HCT116 (cell line): ENCODE measurements around the gene NOS1. TPM values are rescaled to one million over a fixed set of nuclear protein-coding genes. Genes with fewer than 3 reads are reported as not detected.
"Not testable (repeated sequence)": the region's sequence is repeated elsewhere in the genome, so short reads cannot be mapped to it uniquely, and the experiment has no call there.

Source experiments
- ATAC-seq: fragments of 200-7000 bp; cut with Tn5 transposase; 2 replicates; pipeline ENCODE4 v1.9.1; 2020; ENCODE audit warnings: mild to moderate bottlenecking, moderate library complexity
- BruUV-seq: library from RNA; stranded (reverse); fragments of 400-500 nt; replicated peaks from 2 replicates; lab custom pipeline; 2021; lab: Mats Ljungman, UMichigan
- CTCF ChIA-PET: fragments of 300-600 bp; sonication (Branson Sonifier 250); formaldehyde crosslinking; loops from one replicate; lab custom pipeline; 2021; ENCODE audit warnings: antibody characterized with exemption; lab: Charles Lee
- POLR2A ChIA-PET: fragments of 300-600, 350-600 bp; sonication (Branson Sonifier 250); formaldehyde crosslinking; loops from one replicate; lab custom pipeline; 2021; ENCODE audit warnings: antibody characterized with exemption; lab: Charles Lee
- RAD21 ChIA-PET, 2 experiments: fragments of 300-600 bp; sonication (Branson Sonifier 250); formaldehyde crosslinking; loops; one replicate each; lab custom pipeline; 2023; ENCODE audit warnings: low total read pairs in 2 of 2; ENCODE audit not compliant: uncharacterized antibody in 2 of 2, unreplicated experiment in 2 of 2, low non-redundant PET in 1 of 2; lab: Charles Lee
- DNase-seq: peaks from one replicate; pipeline ENCODE4 v3.0.0-alpha.2; 2010; ENCODE audit warnings: low read depth, low spot score
- H2AFZ ChIP-seq: fragments of 200-600 bp; shearing (Covaris generic), sonication (generic); 2 replicates; pipeline ENCODE4 v1.6.1; 2017; ENCODE audit warnings: low read depth, mixed run types, mixed read lengths, antibody characterized with exemption, low read length; ENCODE audit not compliant: poor library complexity, severe bottlenecking
- H3K27ac ChIP-seq: 2 replicates; pipeline ENCODE4 v1.5.1; 2012; ENCODE audit warnings: low read depth, low read length
- H3K27me3 ChIP-seq: fragments of 200-600 bp; sonication (generic); 2 replicates; pipeline ENCODE4 v1.6.1; 2016; ENCODE audit warnings: mixed run types, low read length, mixed read lengths; ENCODE audit not compliant: insufficient read depth
- H3K36me3 ChIP-seq, 2 experiments: fragments of 200-500 bp in 1 of 2; fragments of 200-600 bp in 1 of 2; sonication (Bioruptor generic) in 1 of 2; sonication (generic) in 1 of 2; 2 replicates each; pipeline versions ENCODE4 v1.5.1 to v1.6.1; 2014 to 2016; ENCODE audit warnings: low read length in 2 of 2, inconsistent platforms in 1 of 2, mixed read lengths in 1 of 2, mixed run types in 1 of 2; ENCODE audit not compliant: insufficient read depth in 2 of 2, control insufficient read depth in 1 of 2
- H3K4me1 ChIP-seq, 2 experiments: fragments of 200-600 bp in 1 of 2; sonication (generic) in 1 of 2; 2 replicates each; pipeline versions ENCODE4 v1.5.1 to v1.6.1; 2012 to 2017; ENCODE audit warnings: low read length in 2 of 2, inconsistent platforms in 1 of 2, mild to moderate bottlenecking in 1 of 2, mixed read lengths in 1 of 2, mixed run types in 1 of 2, moderate library complexity in 1 of 2; ENCODE audit not compliant: insufficient read depth in 2 of 2, control insufficient read depth in 1 of 2
- H3K4me2 ChIP-seq: fragments of 200-600 bp; sonication (generic); 2 replicates; pipeline ENCODE4 v1.6.1; 2017; ENCODE audit warnings: mixed run types, low read length, mixed read lengths
- H3K4me3 ChIP-seq, 2 experiments: fragments of 200-600 bp in 1 of 2; sonication (generic) in 1 of 2; replicated peaks in 1 of 2; 2 replicates each; pipeline ENCODE4 v1.5.1; 2011 to 2016; ENCODE audit warnings: low read length in 2 of 2, control low read depth in 1 of 2, low read depth in 1 of 2, mild to moderate bottlenecking in 1 of 2, mixed read lengths in 1 of 2, mixed run types in 1 of 2
- H3K79me2 ChIP-seq: fragments of 200-600 bp; sonication (generic); 2 replicates; pipeline ENCODE4 v1.6.1; 2017; ENCODE audit warnings: mild to moderate bottlenecking, mixed run types, low read length, moderate library complexity, mixed read lengths; ENCODE audit not compliant: insufficient read depth
- H3K9ac ChIP-seq: fragments of 200-600 bp; sonication (generic); 2 replicates; pipeline ENCODE4 v1.6.1; 2016; ENCODE audit warnings: low read length, mixed read lengths
- H3K9me2 ChIP-seq: fragments of 200-600 bp; sonication (generic), shearing (Covaris generic); 2 replicates; pipeline ENCODE4 v1.6.1; 2017; ENCODE audit warnings: mixed run types, mild to moderate bottlenecking, moderate library complexity; ENCODE audit not compliant: insufficient read depth
- H3K9me3 ChIP-seq, 2 experiments: fragments of 200-500 bp in 1 of 2; fragments of 200-600 bp in 1 of 2; sonication (Bioruptor generic) in 1 of 2; sonication (generic) in 1 of 2; 2 replicates each; pipeline ENCODE4 v1.6.1; 2014 to 2017; ENCODE audit warnings: low read length in 2 of 2, mixed read lengths in 2 of 2, inconsistent platforms in 1 of 2, low read depth in 1 of 2, mild to moderate bottlenecking in 1 of 2, mixed run types in 1 of 2, moderate library complexity in 1 of 2; ENCODE audit not compliant: control insufficient read depth in 1 of 2, insufficient read depth in 1 of 2
- H4K20me1 ChIP-seq: fragments of 200-600 bp; sonication (generic), shearing (Covaris generic); 2 replicates; pipeline ENCODE4 v1.6.1; 2017; ENCODE audit warnings: mixed run types, mild to moderate bottlenecking, moderate library complexity; ENCODE audit not compliant: insufficient read depth
- CBX3 ChIP-seq: IDR thresholded peaks from 2 replicates; pipeline ENCODE4 v1.6.1; 2012; ENCODE audit warnings: low read depth
- EGR1 ChIP-seq: IDR thresholded peaks from 2 replicates; pipeline ENCODE4 v1.6.1; 2012; ENCODE audit warnings: low read depth
- EZH2 ChIP-seq: fragments of 200-600 bp; sonication (generic); IDR thresholded peaks from 2 replicates; pipeline ENCODE4 v1.6.1; 2017; ENCODE audit warnings: antibody characterized with exemption, mixed run types
- RAD21 ChIP-seq: IDR thresholded peaks from 2 replicates; pipeline ENCODE4 v1.6.1; 2012; ENCODE audit warnings: low read depth, mild to moderate bottlenecking
- SIN3A ChIP-seq: IDR thresholded peaks from 2 replicates; pipeline ENCODE4 v1.6.1; 2012; ENCODE audit warnings: low read depth
- TCF7L2 ChIP-seq: IDR thresholded peaks from 2 replicates; pipeline ENCODE4 v1.7.0; 2011; ENCODE audit warnings: borderline replicate concordance, inconsistent platforms; ENCODE audit not compliant: insufficient read depth, insufficient read length; ENCODE audit errors: extremely low read depth
- ZNF274 ChIP-seq: fragments of 200-500 bp; sonication (Bioruptor generic); IDR thresholded peaks from 2 replicates; pipeline ENCODE4 v1.6.1; 2014; ENCODE audit warnings: mild to moderate bottlenecking, low read depth, low read length, inconsistent platforms
- intact Hi-C: fragments of 100-400 bp; cut with micrococcal nuclease; formaldehyde crosslinking; loops from 2 replicates; pipeline ENCODE4 v1.10.0; 2022
- total RNA-seq: library from RNA; stranded (reverse); gene quantifications from one replicate; pipeline ENCODE4 v1.2.1, GENCODE V29; 2021; ENCODE audit not compliant: unreplicated experiment
- TF ChIP-seq, protein P1 (sequence below), 3 experiments: fragments of 200-600 bp in 1 of 3; sonication (generic) in 1 of 3; IDR thresholded peaks in 2 of 3; conservative IDR thresholded peaks in 1 of 3; 2 replicates each; pipeline ENCODE4 v1.5.1; 2012 to 2017; ENCODE audit warnings: low read depth in 2 of 3, low read length in 2 of 3, antibody characterized with exemption in 1 of 3, borderline replicate concordance in 1 of 3, control low read depth in 1 of 3, mild to moderate bottlenecking in 1 of 3, mixed read lengths in 1 of 3, mixed run types in 1 of 3, moderate library complexity in 1 of 3; ENCODE audit not compliant: insufficient read depth in 1 of 3
- TF ChIP-seq, protein P2 (sequence below): IDR thresholded peaks from 2 replicates; pipeline ENCODE4 v1.6.1; 2012

Gene NOS1
- total RNA-seq, 1 experiment from 2014 or later: 0.22 TPM

DNA sequence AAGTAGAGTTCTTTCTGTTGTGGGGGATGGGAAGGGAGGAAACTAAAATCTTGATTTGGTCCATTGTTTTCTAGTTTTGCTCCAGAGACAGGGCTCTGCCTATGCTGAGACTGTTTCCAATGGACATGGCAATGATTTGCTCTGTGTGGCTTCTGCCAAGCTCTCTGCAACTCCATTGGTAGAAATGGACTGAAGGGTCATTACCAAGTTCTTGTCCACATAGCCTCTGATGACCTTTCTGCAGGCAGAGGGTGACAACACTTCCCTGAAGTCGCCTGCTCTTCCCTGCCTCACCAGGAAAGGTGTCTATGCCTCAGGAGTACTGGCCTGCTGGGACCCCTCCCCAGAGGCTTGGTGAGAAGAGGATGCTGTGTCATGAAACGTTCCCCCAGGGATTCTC, 39.5 kb upstream of the NOS1 start:
- H3K4me1 ChIP-seq: no peaks in the 10 kb centered on the region
- RAD21 ChIA-PET: no interaction called here
- POLR2A ChIA-PET: no interaction called here
- intact Hi-C loops: no loop called here
- no peak overlapping the region for H3K9ac ChIP-seq
- no peak for ATAC-seq
- H3K9me2 ChIP-seq: no peaks in the 10 kb centered on the region
- no peak overlapping the region for H3K4me3 ChIP-seq
- no peak for DNase-seq
- no TSS peak for BruUV-seq
- no peak overlapping the region for H3K4me2 ChIP-seq
- no peak overlapping the region for H2AFZ ChIP-seq
- TF ChIP-seq RAD21: no peak
- TF ChIP-seq TCF7L2: no peak
- TF ChIP-seq EZH2: no peak
- TF ChIP-seq, protein P1, sequence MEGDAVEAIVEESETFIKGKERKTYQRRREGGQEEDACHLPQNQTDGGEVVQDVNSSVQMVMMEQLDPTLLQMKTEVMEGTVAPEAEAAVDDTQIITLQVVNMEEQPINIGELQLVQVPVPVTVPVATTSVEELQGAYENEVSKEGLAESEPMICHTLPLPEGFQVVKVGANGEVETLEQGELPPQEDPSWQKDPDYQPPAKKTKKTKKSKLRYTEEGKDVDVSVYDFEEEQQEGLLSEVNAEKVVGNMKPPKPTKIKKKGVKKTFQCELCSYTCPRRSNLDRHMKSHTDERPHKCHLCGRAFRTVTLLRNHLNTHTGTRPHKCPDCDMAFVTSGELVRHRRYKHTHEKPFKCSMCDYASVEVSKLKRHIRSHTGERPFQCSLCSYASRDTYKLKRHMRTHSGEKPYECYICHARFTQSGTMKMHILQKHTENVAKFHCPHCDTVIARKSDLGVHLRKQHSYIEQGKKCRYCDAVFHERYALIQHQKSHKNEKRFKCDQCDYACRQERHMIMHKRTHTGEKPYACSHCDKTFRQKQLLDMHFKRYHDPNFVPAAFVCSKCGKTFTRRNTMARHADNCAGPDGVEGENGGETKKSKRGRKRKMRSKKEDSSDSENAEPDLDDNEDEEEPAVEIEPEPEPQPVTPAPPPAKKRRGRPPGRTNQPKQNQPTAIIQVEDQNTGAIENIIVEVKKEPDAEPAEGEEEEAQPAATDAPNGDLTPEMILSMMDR (IDR thresholded peaks at IDR 0.05 in 2 of 3, conservative IDR thresholded peaks at IDR 0.05 in 1 of 3; ENCODE audit: borderline replicate concordance in 1 of 3, insufficient read depth in 1 of 3, low read depth in 2 of 3, low read length in 2 of 3): no peak
- no peak for TF ChIP-seq SIN3A
- TF ChIP-seq CBX3: no peak
- no peak for TF ChIP-seq ZNF274
- TF ChIP-seq, protein P2, sequence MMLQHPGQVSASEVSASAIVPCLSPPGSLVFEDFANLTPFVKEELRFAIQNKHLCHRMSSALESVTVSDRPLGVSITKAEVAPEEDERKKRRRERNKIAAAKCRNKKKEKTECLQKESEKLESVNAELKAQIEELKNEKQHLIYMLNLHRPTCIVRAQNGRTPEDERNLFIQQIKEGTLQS: no peak
- no peak for TF ChIP-seq EGR1
- H3K27ac ChIP-seq: no peak overlapping the region
- no peaks in the 10 kb centered on the region for H3K36me3 ChIP-seq
- H4K20me1 ChIP-seq: no peaks in the 10 kb centered on the region
- peaks cover 3% of the 10 kb centered on the region; the same call in 1 of the 2 replicates for H3K27me3 ChIP-seq
- H3K79me2 ChIP-seq: no peaks in the 10 kb centered on the region
- H3K9me3 ChIP-seq: peaks cover 0 to 8% of the 10 kb centered on the region in 2 experiments; a peak in 2 of 4 replicates
- CTCF ChIA-PET: no interaction called here

DNA sequence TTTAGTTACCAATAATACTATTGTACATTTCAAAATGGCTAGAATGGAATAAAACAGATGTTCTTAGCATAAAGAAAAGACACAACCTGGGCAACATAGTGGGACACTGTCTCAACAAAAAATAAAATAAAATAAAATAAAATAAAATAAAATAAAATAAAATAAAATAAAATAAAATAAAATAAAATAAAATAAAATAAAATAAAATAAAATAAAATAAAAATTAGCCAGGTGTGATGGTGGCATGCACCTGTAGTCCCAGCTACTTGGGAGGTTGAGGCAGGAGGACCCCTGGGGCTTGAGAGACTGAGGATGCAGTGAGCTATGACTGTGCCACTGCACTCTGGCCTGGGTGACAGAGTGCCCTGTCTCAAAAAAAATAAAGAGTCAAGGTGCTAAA, 37.1 kb upstream of the NOS1 start:
- H3K27me3 ChIP-seq, H3K27ac ChIP-seq, H3K4me2 ChIP-seq, H3K9me3 ChIP-seq, DNase-seq, H2AFZ ChIP-seq, H3K79me2 ChIP-seq, intact Hi-C loops, H3K9ac ChIP-seq, H3K36me3 ChIP-seq, RAD21 ChIA-PET, POLR2A ChIA-PET, BruUV-seq, H3K4me3 ChIP-seq, CTCF ChIA-PET, ATAC-seq, H3K9me2 ChIP-seq, H4K20me1 ChIP-seq, H3K4me1 ChIP-seq: not testable (repeated sequence)
